H7 (cell line): ENCODE data around the gene SCP2. TPM values are rescaled to one million over a fixed set of nuclear protein-coding genes. Genes with fewer than 3 reads are reported as not detected.

Experiments
- DNase-seq: peaks from one replicate; pipeline ENCODE4 v3.0.0; 2012
- H3K27me3 ChIP-seq: 2 replicates; pipeline ENCODE4 v1.6.0; 2011; ENCODE audit warnings: mild to moderate bottlenecking, low read length; ENCODE audit not compliant: control insufficient read depth, insufficient read depth
- H3K36me3 ChIP-seq: replicated peaks from 2 replicates; pipeline ENCODE4 v1.5.1; 2011; ENCODE audit warnings: low read length; ENCODE audit not compliant: control insufficient read depth, insufficient read depth
- H3K4me3 ChIP-seq: 2 replicates; pipeline ENCODE4 v1.5.1; 2011; ENCODE audit warnings: low read depth, mild to moderate bottlenecking, control low read depth, low read length, moderate library complexity; ENCODE audit not compliant: insufficient read depth
- total RNA-seq: library from RNA; depleted of rRNA; stranded (reverse); fragments of >200 nt; shearing (Covaris generic); gene quantifications from 2 replicates; pipeline ENCODE4 v1.2.3, GENCODE V29; 2014

Gene SCP2
- total RNA-seq, 1 experiment from 2014 or later: 78.7 TPM

GRCh38 chr1:53069265-53069662 lies 142.2 kb downstream of the SCP2 start:
- no peak for DNase-seq
- no peak overlapping the region for H3K4me3 ChIP-seq
- H3K27me3 ChIP-seq: peaks cover 6% of the 10 kb centered on the region
- H3K36me3 ChIP-seq: no peaks in the 10 kb centered on the region

GRCh38 chr1:53069663-53070327 lies 142.7 kb downstream of the SCP2 start:
- Histone ChIP-seq H3K36me3 (no peaks in the 10 kb centered on the region), H3K27me3 (peaks cover 1% of the 10 kb centered on the region; the same call in 1 of the 2 replicates), H3K4me3 (no peak overlapping the region)
- DNase-seq: peak; percentile 73

- DNase-seq: peak; percentile 48
- Histone ChIP-seq H3K27me3 (no peaks in the 10 kb centered on the region; the same call in 1 of the 2 replicates), H3K4me3 (no peak overlapping the region), H3K36me3 (no peaks in the 10 kb centered on the region)
Observed at GRCh38 chr1:53070621-53071020, 143.5 kb downstream of the SCP2 start.

- H3K4me3 ChIP-seq: no peak overlapping the region
- peak; percentile 48 for DNase-seq
- no peaks in the 10 kb centered on the region for H3K36me3 ChIP-seq
- H3K27me3 ChIP-seq: no peaks in the 10 kb centered on the region; the same call in 1 of the 2 replicates
Observed at GRCh38 chr1:53071167-53071865, 144.2 kb downstream of the SCP2 start.

GRCh38 chr1:53071915-53072314 lies 144.8 kb downstream of the SCP2 start:
- no peak for DNase-seq
- H3K36me3 ChIP-seq: no peaks in the 10 kb centered on the region
- H3K4me3 ChIP-seq: no peak overlapping the region
- no peaks in the 10 kb centered on the region; the same call in 1 of the 2 replicates for H3K27me3 ChIP-seq

GRCh38 chr1:53073287-53073686 lies 146.2 kb downstream of the SCP2 start:
- peak; percentile 30 for DNase-seq
- no peaks in the 10 kb centered on the region for H3K36me3 ChIP-seq
- no peak overlapping the region for H3K4me3 ChIP-seq
- H3K27me3 ChIP-seq: no peaks in the 10 kb centered on the region; the same call in 1 of the 2 replicates

DNA sequence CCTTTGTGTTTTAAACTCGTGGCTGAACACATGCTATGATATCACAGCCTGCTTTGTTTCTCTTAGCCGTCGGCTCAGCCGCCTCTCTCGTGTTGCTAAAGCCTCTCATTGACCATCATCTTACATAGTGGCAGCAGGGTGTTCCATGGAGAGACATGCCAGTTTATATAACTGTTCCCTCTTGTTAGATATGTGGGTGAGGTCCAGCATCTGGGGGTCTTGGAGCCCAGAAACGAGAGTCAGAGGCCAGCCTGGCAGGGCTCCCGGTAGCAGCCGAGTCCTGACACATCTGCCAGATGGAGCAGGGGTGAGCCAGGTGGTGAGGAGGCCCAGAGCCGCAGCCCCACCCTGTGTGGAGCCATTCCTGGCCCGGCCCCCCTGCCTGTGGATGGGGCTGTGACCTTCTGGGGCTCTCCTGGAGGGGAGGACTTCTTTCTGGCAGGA lies 146.8 kb downstream of the SCP2 start:
- H3K4me3 ChIP-seq: no peak overlapping the region
- DNase-seq: peak; percentile 52
- no peaks in the 10 kb centered on the region for H3K36me3 ChIP-seq
- no peaks in the 10 kb centered on the region; the same call in 1 of the 2 replicates for H3K27me3 ChIP-seq

DNA sequence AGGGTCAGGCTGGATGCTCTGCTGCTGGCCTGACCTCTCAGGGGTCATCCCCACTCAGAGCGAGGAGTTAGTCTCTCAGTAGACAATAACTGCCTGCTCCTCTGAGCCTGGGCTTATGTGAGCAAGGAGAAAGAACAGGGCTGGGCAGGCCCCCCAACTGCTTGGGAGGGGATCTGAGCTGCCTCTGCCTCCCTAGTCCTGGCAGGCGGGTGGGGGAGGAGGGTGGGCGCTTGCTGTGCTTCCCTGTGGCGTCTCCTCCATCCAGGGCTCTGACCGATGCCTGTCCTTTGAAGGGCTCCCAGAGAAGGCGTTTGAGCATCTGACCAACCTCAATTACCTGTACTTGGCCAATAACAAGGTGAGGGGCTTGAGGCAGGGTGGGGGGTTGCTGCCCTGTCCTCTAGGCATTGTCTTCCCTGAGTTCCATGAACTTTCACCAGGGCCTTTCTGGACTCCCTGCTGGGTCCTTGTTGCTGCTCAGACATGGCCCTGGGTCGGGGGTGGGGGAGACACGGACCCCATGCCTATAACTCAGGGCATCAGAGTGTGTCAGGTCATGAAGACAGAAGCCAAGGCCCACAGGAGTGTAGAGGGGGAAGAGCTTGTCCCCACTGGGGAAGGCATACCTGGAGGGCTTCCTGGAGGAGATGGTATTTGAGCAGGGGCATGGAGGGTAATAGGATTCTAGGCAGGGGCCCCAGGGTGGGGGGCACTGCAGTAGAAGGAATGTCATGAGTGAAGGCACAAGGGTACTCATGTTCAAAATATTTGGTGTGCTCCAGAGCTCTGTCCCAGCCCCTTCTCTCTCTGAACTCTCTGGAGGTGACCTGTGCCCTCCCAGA lies 147.5 kb downstream of the SCP2 start:
- peak; percentile 53 for DNase-seq
- Histone ChIP-seq H3K27me3 (no peaks in the 10 kb centered on the region; the same call in 1 of the 2 replicates), H3K36me3 (no peaks in the 10 kb centered on the region), H3K4me3 (no peak overlapping the region)

- no peaks in the 10 kb centered on the region for H3K36me3 ChIP-seq
- H3K27me3 ChIP-seq: no peaks in the 10 kb centered on the region; the same call in 1 of the 2 replicates
- DNase-seq: no peak
- no peak overlapping the region for H3K4me3 ChIP-seq
Observed at GRCh38 chr1:53075206-53075605, 148.1 kb downstream of the SCP2 start.

DNA sequence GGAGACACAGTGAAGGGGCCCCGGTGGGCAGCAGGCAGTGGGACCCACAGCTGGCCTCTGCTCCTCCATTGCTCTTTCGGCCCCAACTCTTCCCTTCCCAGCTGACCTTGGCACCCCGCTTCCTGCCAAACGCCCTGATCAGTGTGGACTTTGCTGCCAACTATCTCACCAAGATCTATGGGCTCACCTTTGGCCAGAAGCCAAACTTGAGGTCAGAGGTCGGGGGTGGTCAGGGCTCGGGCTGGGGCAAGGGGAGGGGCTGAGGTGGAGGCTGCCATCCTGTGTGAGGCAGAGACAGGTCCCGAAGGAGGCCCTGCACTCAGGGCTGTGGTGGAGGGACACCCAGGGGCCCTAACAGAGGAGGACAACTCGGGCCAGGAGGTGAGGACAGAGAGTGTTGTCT lies 148.7 kb downstream of the SCP2 start:
- Histone ChIP-seq H3K4me3 (no peak overlapping the region), H3K27me3 (no peaks in the 10 kb centered on the region; the same call in 1 of the 2 replicates), H3K36me3 (no peaks in the 10 kb centered on the region)
- DNase-seq: no peak

- no peaks in the 10 kb centered on the region for H3K27me3 ChIP-seq
- peak; percentile 36 for DNase-seq
- H3K4me3 ChIP-seq: no peak overlapping the region
- H3K36me3 ChIP-seq: no peaks in the 10 kb centered on the region
Observed at GRCh38 chr1:53076165-53076564, 149.1 kb downstream of the SCP2 start.

- no peaks in the 10 kb centered on the region for H3K27me3 ChIP-seq
- peak; percentile 31 for DNase-seq
- no peaks in the 10 kb centered on the region for H3K36me3 ChIP-seq
- H3K4me3 ChIP-seq: no peak overlapping the region
Observed at GRCh38 chr1:53076721-53077598, 149.9 kb downstream of the SCP2 start.

DNA sequence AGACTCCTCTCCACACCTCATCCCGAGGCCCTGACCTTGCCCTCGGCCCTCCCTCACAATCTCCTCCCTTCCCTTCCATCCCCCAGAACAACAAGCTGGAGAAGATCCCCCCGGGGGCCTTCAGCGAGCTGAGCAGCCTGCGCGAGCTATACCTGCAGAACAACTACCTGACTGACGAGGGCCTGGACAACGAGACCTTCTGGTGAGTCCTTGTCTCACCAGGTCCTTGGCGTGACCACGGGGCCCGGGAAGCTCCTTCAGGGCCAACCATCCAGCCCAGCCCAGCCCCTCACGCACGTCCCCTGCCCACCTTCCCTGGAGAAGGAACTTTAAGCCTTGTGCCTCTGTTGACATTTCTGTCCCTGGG lies 150.5 kb downstream of the SCP2 start:
- no peaks in the 10 kb centered on the region for H3K36me3 ChIP-seq
- peak; percentile 33 for DNase-seq
- H3K27me3 ChIP-seq: no peaks in the 10 kb centered on the region
- no peak overlapping the region for H3K4me3 ChIP-seq
